ENCODE results near the gene RNF208. TPM values are rescaled to one million over a fixed set of nuclear protein-coding genes. Genes with fewer than 3 reads are reported as not detected.

Gene RNF208
- total RNA-seq, 1 donor from 2014 or later = 0.77 TPM

GRCh38 chr9:137220317-137221094 lies 1.5 kb downstream of the RNF208 start:
- DNase-seq (ENCODE audit: low spot score) = no peak
- H3K9ac ChIP-seq = no peak overlapping the region
- H3K4me3 Mint-ChIP-seq = peak overlapping the region; percentile 57
- H3K4me1 Mint-ChIP-seq = no peaks in the 10 kb centered on the region
- peaks cover 2% of the 10 kb centered on the region for H3K27me3 Mint-ChIP-seq (ENCODE audit: insufficient read depth, low read depth)
- no peak overlapping the region for H3K27ac Mint-ChIP-seq
- no peaks in the 10 kb centered on the region for H3K36me3 Mint-ChIP-seq
- no peaks in the 10 kb centered on the region for H3K9me3 Mint-ChIP-seq
- H3K4me1 ChIP-seq = peaks cover 13% of the 10 kb centered on the region
- peaks cover 12% of the 10 kb centered on the region for H3F3A ChIP-seq (ENCODE audit: low read depth)
- no peak overlapping the region for H2AFZ ChIP-seq (replicated peaks)
- no peaks in the 10 kb centered on the region for H3K9me3 ChIP-seq (ENCODE audit: low read depth)
- H4K20me1 ChIP-seq (ENCODE audit: low read depth) = peaks cover 7% of the 10 kb centered on the region
- no peak overlapping the region for H3K4me2 ChIP-seq
- H3K4me3 ChIP-seq = no peak overlapping the region
- H3K36me3 ChIP-seq = no peaks in the 10 kb centered on the region
- no peaks in the 10 kb centered on the region for H3K79me2 ChIP-seq (ENCODE audit: low read depth)
- H3K27ac ChIP-seq = no peak overlapping the region
- TF ChIP-seq EZH2phosphoT487 (IDR thresholded peaks at IDR 0.05) (no peak), CTCF (IDR thresholded peaks at IDR 0.05) (no peak), EZH2 (IDR thresholded peaks at IDR 0.05) (no peak)
- H3K27me3 ChIP-seq = peaks cover 25% of the 10 kb centered on the region

GRCh38 chr9:137219757-137220316 lies 2.2 kb downstream of the RNF208 start:
- TF ChIP-seq EZH2 (IDR thresholded peaks at IDR 0.05) (no peak), EZH2phosphoT487 (IDR thresholded peaks at IDR 0.05) (no peak), CTCF (IDR thresholded peaks at IDR 0.05) (no peak)
- peaks cover 2% of the 10 kb centered on the region for H3K27me3 Mint-ChIP-seq (ENCODE audit: insufficient read depth, low read depth)
- peak overlapping the region; percentile 10 for H3K4me3 Mint-ChIP-seq
- H3K4me1 ChIP-seq = peaks cover 13% of the 10 kb centered on the region
- H3K9me3 ChIP-seq (ENCODE audit: low read depth) = no peaks in the 10 kb centered on the region
- H3K79me2 ChIP-seq (ENCODE audit: low read depth) = no peaks in the 10 kb centered on the region
- H3K27me3 ChIP-seq = peaks cover 25% of the 10 kb centered on the region
- no peak overlapping the region for H3K4me3 ChIP-seq
- H3K4me2 ChIP-seq = no peak overlapping the region
- no peak for DNase-seq (ENCODE audit: low spot score)
- peaks cover 12% of the 10 kb centered on the region for H3F3A ChIP-seq (ENCODE audit: low read depth)
- H3K27ac ChIP-seq = no peak overlapping the region
- H3K4me1 Mint-ChIP-seq = no peaks in the 10 kb centered on the region
- H4K20me1 ChIP-seq (ENCODE audit: low read depth) = peaks cover 7% of the 10 kb centered on the region
- H2AFZ ChIP-seq (replicated peaks) = no peak overlapping the region
- no peaks in the 10 kb centered on the region for H3K36me3 Mint-ChIP-seq
- H3K36me3 ChIP-seq = no peaks in the 10 kb centered on the region
- H3K27ac Mint-ChIP-seq = no peak overlapping the region
- H3K9me3 Mint-ChIP-seq = no peaks in the 10 kb centered on the region
- H3K9ac ChIP-seq = no peak overlapping the region

- Histone ChIP-seq H3K27ac (no peak overlapping the region), H3K9ac (no peak overlapping the region), H3F3A (ENCODE audit: low read depth) (peaks cover 12% of the 10 kb centered on the region), H3K27me3 (peaks cover 25% of the 10 kb centered on the region), H2AFZ (replicated peaks) (no peak overlapping the region), H3K4me1 (peaks cover 13% of the 10 kb centered on the region), H3K4me3 (no peak overlapping the region), H3K79me2 (ENCODE audit: low read depth) (no peaks in the 10 kb centered on the region), H3K4me2 (no peak overlapping the region), H4K20me1 (ENCODE audit: low read depth) (peaks cover 7% of the 10 kb centered on the region), H3K9me3 (ENCODE audit: low read depth) (no peaks in the 10 kb centered on the region), H3K36me3 (no peaks in the 10 kb centered on the region)
- no peak overlapping the region for H3K27ac Mint-ChIP-seq
- DNase-seq (ENCODE audit: low spot score) = no peak
- H3K36me3 Mint-ChIP-seq = no peaks in the 10 kb centered on the region
- H3K9me3 Mint-ChIP-seq = no peaks in the 10 kb centered on the region
- TF ChIP-seq EZH2 (IDR thresholded peaks at IDR 0.05) = no peak
- no peak for TF ChIP-seq EZH2phosphoT487 (IDR thresholded peaks at IDR 0.05)
- TF ChIP-seq CTCF (IDR thresholded peaks at IDR 0.05) = no peak
- H3K27me3 Mint-ChIP-seq (ENCODE audit: insufficient read depth, low read depth) = peaks cover 2% of the 10 kb centered on the region
- no peaks in the 10 kb centered on the region for H3K4me1 Mint-ChIP-seq
- no peak overlapping the region for H3K4me3 Mint-ChIP-seq
Measured at GRCh38 chr9:137218754-137219271, 3.2 kb downstream of the RNF208 start.
